ENCODE data around the gene MLLT3.

MLLT3 gene

GRCh38 chr9:20322212-20322611 is 300.1 kb downstream of the MLLT3 start:
- TF ChIP-seq CTCF (IDR thresholded peaks at IDR 0.05; ENCODE audit: low read depth, low read length), result no peak
- DNase-seq, result no peak

GRCh38 chr9:20321423-20322082 is 300.7 kb downstream of the MLLT3 start:
- DNase-seq, result no peak
- TF ChIP-seq CTCF (IDR thresholded peaks at IDR 0.05; ENCODE audit: low read depth, low read length), result no peak
- Histone ChIP-seq H3K9me3 (no peaks in the 10 kb centered on the region), H3K36me3 (no peaks in the 10 kb centered on the region), H3K4me1 (no peaks in the 10 kb centered on the region), H3K4me3 (ENCODE audit: low read depth, low read length) (no peak overlapping the region), H3K27me3 (peaks cover 8% of the 10 kb centered on the region)

More at GRCh38 chr9:20322212-20322611, 300.1 kb downstream of the MLLT3 start:
- Histone ChIP-seq H3K4me3 (ENCODE audit: low read depth, low read length) (no peak overlapping the region), H3K9me3 (no peaks in the 10 kb centered on the region), H3K27me3 (peaks cover 8% of the 10 kb centered on the region), H3K36me3 (no peaks in the 10 kb centered on the region), H3K4me1 (no peaks in the 10 kb centered on the region)

- Histone ChIP-seq H3K36me3 (no peaks in the 10 kb centered on the region), H3K9me3 (no peaks in the 10 kb centered on the region), H3K4me3 (ENCODE audit: low read depth, low read length) (no peak overlapping the region), H3K27me3 (peaks cover 7% of the 10 kb centered on the region), H3K4me1 (no peaks in the 10 kb centered on the region)
- DNase-seq, result no peak
- no peak for TF ChIP-seq CTCF (IDR thresholded peaks at IDR 0.05; ENCODE audit: low read depth, low read length)
These were observed 301.4 kb downstream of the MLLT3 start for GRCh38 chr9:20320921-20321320.

- Histone ChIP-seq H3K4me3 (ENCODE audit: low read depth, low read length) (no peak overlapping the region), H3K4me1 (no peaks in the 10 kb centered on the region), H3K27me3 (peaks cover 2% of the 10 kb centered on the region; the same call in 1 of the 2 replicates), H3K9me3 (no peaks in the 10 kb centered on the region), H3K36me3 (no peaks in the 10 kb centered on the region)
- no peak for DNase-seq
- TF ChIP-seq CTCF (IDR thresholded peaks at IDR 0.05; ENCODE audit: low read depth, low read length), result no peak
These were observed 302.5 kb downstream of the MLLT3 start for GRCh38 chr9:20319641-20320337.

GRCh38 chr9:20319241-20319640 is 303.1 kb downstream of the MLLT3 start:
- no peaks in the 10 kb centered on the region for H3K36me3 ChIP-seq
- no peak overlapping the region for H3K4me3 ChIP-seq (ENCODE audit: low read depth, low read length)
- no peak for DNase-seq
- no peak for TF ChIP-seq CTCF (IDR thresholded peaks at IDR 0.05; ENCODE audit: low read depth, low read length)
- H3K27me3 ChIP-seq, result peaks cover 2% of the 10 kb centered on the region; the same call in 1 of the 2 replicates
- H3K4me1 ChIP-seq, result no peaks in the 10 kb centered on the region
- H3K9me3 ChIP-seq, result no peaks in the 10 kb centered on the region

- TF ChIP-seq CTCF (IDR thresholded peaks at IDR 0.05; ENCODE audit: low read depth, low read length), result no peak
- DNase-seq, result no peak
- no peak overlapping the region for H3K4me3 ChIP-seq (ENCODE audit: low read depth, low read length)
These were observed 304.6 kb downstream of the MLLT3 start for GRCh38 chr9:20317701-20318100.

More at GRCh38 chr9:20317701-20318100, 304.6 kb downstream of the MLLT3 start:
- Histone ChIP-seq H3K4me1 (no peaks in the 10 kb centered on the region), H3K27me3 (no peaks in the 10 kb centered on the region), H3K9me3 (no peaks in the 10 kb centered on the region), H3K36me3 (no peaks in the 10 kb centered on the region)

Data from BE2C (cell line).